ENCODE measurements around the gene B4GALT5.
A peak's percentile ranks its signal among the peaks of the same experiment; 100 is the strongest.

The B4GALT5 gene

DNA sequence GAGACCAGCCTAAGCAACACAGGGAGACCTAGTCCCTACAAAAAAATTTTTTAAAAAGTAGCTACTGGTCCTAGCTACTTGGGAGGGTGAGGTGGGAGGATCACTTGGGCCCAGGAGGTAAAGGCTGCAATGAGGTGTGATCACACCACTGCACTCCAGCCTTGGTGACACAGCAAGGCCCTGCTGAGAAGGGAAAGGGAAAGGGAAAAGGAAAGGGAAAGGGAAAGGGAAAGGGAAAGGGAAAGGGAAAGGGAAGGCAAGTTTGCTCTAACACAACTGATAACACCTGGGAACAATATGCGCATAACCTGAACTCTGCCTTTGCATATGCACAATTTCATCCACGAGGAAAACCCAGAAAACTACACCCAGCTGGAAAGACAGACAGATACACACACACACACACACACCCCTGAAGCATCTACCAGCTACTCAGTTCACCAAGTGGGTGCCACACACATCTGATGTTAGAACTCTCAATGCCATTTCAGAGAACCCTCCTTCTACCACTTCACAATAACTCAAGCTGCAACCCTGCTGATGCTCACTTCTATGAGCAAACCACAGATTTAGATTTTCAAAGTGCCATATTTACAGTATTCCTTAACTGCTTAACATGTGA, 19.1 kb downstream of the B4GALT5 start:
- Histone ChIP-seq H3K4me3 (replicated peaks; ENCODE audit: insufficient read depth, low read length) (no peak overlapping the region), H3K27me3 (ENCODE audit: insufficient read depth, poor library complexity, severe bottlenecking) (no peaks in the 10 kb centered on the region), H3K27ac (replicated peaks) (no peak overlapping the region)
- no peak for DNase-seq (ENCODE audit: low read depth in 1 of 2, low spot score in 1 of 2)
- TF ChIP-seq POLR2AphosphoS5 (IDR thresholded peaks at IDR 0.05; ENCODE audit: low read depth) (0 out of 2 replicates have a peak, but pooled peaks have one; percentile 28), SPI1 (IDR thresholded peaks at IDR 0.05; ENCODE audit: borderline replicate concordance, low read depth) (no peak)

DNA sequence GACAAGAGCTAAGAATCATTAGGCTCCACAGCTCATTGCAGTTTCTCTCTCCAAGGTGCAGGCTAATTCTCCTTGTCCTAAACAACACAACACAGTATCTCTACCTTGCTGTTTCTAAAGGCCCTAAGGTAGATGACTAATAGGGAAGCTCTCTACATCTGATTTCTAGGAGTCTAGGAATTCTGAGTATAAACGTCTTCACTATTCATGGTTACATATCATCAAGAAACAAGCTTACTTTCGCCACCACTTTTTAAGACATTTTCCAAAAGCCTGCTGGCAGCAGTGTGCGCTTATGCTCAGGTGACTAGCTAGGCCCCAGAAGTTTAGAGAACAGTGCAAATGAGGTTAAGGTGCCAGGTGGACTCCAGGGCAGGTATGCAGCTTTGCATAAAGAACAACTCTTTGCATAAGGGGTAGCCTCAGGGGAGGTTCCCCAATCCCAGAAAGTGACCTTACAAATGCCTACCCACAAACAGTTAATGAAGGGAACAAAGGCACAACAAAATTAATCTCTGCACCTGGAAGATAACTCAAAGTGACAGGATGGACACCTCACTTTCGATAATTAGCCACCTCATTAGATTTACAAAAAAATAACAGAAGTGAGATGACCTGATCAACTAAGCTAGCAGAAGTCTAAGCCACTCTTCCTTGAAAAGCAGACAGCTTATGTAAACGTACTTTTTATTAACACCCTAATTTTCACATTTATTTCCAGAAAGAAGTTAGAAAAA, 20.1 kb downstream of the B4GALT5 start:
- TF ChIP-seq SPI1 (IDR thresholded peaks at IDR 0.05; ENCODE audit: borderline replicate concordance, low read depth), result no peak
- TF ChIP-seq GABPA (IDR thresholded peaks at IDR 0.05; ENCODE audit: low read depth), result no peak
- TF ChIP-seq, protein P1, sequence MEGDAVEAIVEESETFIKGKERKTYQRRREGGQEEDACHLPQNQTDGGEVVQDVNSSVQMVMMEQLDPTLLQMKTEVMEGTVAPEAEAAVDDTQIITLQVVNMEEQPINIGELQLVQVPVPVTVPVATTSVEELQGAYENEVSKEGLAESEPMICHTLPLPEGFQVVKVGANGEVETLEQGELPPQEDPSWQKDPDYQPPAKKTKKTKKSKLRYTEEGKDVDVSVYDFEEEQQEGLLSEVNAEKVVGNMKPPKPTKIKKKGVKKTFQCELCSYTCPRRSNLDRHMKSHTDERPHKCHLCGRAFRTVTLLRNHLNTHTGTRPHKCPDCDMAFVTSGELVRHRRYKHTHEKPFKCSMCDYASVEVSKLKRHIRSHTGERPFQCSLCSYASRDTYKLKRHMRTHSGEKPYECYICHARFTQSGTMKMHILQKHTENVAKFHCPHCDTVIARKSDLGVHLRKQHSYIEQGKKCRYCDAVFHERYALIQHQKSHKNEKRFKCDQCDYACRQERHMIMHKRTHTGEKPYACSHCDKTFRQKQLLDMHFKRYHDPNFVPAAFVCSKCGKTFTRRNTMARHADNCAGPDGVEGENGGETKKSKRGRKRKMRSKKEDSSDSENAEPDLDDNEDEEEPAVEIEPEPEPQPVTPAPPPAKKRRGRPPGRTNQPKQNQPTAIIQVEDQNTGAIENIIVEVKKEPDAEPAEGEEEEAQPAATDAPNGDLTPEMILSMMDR (IDR thresholded peaks at IDR 0.05; ENCODE audit: insufficient read depth, low read length), result no peak
- TF ChIP-seq, protein P2, sequence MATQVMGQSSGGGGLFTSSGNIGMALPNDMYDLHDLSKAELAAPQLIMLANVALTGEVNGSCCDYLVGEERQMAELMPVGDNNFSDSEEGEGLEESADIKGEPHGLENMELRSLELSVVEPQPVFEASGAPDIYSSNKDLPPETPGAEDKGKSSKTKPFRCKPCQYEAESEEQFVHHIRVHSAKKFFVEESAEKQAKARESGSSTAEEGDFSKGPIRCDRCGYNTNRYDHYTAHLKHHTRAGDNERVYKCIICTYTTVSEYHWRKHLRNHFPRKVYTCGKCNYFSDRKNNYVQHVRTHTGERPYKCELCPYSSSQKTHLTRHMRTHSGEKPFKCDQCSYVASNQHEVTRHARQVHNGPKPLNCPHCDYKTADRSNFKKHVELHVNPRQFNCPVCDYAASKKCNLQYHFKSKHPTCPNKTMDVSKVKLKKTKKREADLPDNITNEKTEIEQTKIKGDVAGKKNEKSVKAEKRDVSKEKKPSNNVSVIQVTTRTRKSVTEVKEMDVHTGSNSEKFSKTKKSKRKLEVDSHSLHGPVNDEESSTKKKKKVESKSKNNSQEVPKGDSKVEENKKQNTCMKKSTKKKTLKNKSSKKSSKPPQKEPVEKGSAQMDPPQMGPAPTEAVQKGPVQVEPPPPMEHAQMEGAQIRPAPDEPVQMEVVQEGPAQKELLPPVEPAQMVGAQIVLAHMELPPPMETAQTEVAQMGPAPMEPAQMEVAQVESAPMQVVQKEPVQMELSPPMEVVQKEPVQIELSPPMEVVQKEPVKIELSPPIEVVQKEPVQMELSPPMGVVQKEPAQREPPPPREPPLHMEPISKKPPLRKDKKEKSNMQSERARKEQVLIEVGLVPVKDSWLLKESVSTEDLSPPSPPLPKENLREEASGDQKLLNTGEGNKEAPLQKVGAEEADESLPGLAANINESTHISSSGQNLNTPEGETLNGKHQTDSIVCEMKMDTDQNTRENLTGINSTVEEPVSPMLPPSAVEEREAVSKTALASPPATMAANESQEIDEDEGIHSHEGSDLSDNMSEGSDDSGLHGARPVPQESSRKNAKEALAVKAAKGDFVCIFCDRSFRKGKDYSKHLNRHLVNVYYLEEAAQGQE (IDR thresholded peaks at IDR 0.05; ENCODE audit: insufficient replicate concordance, low read depth), result no peak
- TF ChIP-seq POLR2AphosphoS5 (IDR thresholded peaks at IDR 0.05; ENCODE audit: low read depth), result no peak
- Histone ChIP-seq H3K4me3 (replicated peaks; ENCODE audit: insufficient read depth, low read length) (no peak overlapping the region), H3K27ac (replicated peaks) (no peak overlapping the region), H3K27me3 (ENCODE audit: insufficient read depth, poor library complexity, severe bottlenecking) (no peaks in the 10 kb centered on the region)
- no peak for DNase-seq (ENCODE audit: low read depth in 1 of 2, low spot score in 1 of 2)

DNA sequence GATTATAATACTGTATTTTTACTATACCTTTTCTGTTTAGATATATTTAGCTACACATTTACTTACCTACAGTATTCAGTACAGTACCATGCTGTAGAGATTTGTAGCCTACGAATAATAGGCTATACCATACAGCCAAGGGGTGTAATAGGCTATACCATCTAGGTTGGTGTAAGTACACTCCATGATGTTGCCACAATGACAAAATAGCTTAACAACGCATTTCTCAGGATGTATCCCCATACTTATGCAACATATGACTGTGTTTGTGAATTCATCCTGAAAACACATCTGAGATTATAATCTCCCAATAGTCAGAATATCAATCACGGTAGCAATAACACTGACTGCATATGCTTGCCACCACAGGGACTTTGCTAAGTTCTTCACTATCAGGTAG, 20.7 kb downstream of the B4GALT5 start:
- Histone ChIP-seq H3K4me3 (replicated peaks; ENCODE audit: insufficient read depth, low read length) (no peak overlapping the region), H3K27ac (replicated peaks) (no peak overlapping the region)
- TF ChIP-seq GABPA (IDR thresholded peaks at IDR 0.05; ENCODE audit: low read depth) (no peak), SPI1 (IDR thresholded peaks at IDR 0.05; ENCODE audit: borderline replicate concordance, low read depth) (no peak), POLR2AphosphoS5 (IDR thresholded peaks at IDR 0.05; ENCODE audit: low read depth) (no peak)
- TF ChIP-seq, protein P2 (IDR thresholded peaks at IDR 0.05; ENCODE audit: insufficient replicate concordance, low read depth), result no peak
- TF ChIP-seq, protein P1 (IDR thresholded peaks at IDR 0.05; ENCODE audit: insufficient read depth, low read length), result no peak

DNA sequence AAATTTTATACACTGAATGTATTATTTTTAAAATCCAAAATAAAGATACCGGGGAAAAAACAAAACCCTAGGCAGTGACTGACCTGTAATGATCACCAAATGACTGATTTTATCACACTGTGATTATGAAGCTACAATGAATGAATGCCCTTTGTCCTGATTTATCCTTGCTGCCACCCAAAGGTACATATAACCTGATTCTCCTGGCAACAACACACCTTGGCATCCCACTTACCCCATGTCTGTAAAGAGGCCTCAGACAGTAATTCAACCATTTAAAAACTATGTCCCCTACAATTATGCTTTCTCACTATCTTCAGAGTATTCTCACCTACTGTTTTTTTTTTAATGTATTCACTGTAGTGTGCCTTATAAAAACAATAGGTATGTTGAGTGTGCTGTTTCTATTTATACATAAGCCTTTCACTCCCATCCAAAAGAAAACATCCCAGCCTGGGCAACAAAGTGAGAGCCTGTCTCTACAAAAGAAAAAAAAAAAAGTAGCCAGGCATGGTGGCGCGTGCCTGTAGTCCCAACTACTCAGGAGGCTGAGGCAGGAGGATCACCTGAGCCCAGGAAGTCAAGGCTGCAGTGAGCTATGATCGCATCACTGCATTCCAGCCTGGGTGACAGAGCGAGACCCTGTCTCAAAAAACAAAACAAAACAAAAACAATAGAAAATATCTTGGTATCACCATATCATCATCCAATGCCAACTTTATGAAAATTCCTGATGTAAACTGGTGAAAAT, 21.7 kb downstream of the B4GALT5 start:
- DNase-seq (ENCODE audit: low read depth in 1 of 2, low spot score in 1 of 2), result no peak
- no peak overlapping the region for H3K4me3 ChIP-seq (replicated peaks; ENCODE audit: insufficient read depth, low read length)
- no peak overlapping the region for H3K27ac ChIP-seq (replicated peaks)
- TF ChIP-seq, protein P1 (IDR thresholded peaks at IDR 0.05; ENCODE audit: insufficient read depth, low read length), result no peak
- no peak for TF ChIP-seq POLR2AphosphoS5 (IDR thresholded peaks at IDR 0.05; ENCODE audit: low read depth)
- no peak for TF ChIP-seq GABPA (IDR thresholded peaks at IDR 0.05; ENCODE audit: low read depth)
- no peaks in the 10 kb centered on the region for H3K27me3 ChIP-seq (ENCODE audit: insufficient read depth, poor library complexity, severe bottlenecking)

More for the DNA sequence above, 20.7 kb downstream of the B4GALT5 start:
- H3K27me3 ChIP-seq (ENCODE audit: insufficient read depth, poor library complexity, severe bottlenecking), result no peaks in the 10 kb centered on the region
- DNase-seq (ENCODE audit: low read depth in 1 of 2, low spot score in 1 of 2), result no peak
